ENCODE data around the gene PCDHA7.
"Not testable (repeated sequence)": the region's sequence is repeated elsewhere in the genome, so short reads cannot be mapped to it uniquely, and the experiment has no call there.

The PCDHA7 gene, protein sequence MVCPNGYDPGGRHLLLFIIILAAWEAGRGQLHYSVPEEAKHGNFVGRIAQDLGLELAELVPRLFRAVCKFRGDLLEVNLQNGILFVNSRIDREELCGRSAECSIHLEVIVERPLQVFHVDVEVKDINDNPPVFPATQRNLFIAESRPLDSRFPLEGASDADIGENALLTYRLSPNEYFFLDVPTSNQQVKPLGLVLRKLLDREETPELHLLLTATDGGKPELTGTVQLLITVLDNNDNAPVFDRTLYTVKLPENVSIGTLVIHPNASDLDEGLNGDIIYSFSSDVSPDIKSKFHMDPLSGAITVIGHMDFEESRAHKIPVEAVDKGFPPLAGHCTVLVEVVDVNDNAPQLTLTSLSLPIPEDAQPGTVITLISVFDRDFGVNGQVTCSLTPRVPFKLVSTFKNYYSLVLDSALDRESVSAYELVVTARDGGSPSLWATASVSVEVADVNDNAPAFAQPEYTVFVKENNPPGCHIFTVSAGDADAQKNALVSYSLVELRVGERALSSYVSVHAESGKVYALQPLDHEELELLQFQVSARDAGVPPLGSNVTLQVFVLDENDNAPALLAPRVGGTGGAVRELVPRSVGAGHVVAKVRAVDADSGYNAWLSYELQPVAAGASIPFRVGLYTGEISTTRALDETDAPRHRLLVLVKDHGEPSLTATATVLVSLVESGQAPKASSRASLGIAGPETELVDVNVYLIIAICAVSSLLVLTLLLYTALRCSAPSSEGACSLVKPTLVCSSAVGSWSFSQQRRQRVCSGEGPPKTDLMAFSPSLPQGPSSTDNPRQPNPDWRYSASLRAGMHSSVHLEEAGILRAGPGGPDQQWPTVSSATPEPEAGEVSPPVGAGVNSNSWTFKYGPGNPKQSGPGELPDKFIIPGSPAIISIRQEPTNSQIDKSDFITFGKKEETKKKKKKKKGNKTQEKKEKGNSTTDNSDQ

DNA sequence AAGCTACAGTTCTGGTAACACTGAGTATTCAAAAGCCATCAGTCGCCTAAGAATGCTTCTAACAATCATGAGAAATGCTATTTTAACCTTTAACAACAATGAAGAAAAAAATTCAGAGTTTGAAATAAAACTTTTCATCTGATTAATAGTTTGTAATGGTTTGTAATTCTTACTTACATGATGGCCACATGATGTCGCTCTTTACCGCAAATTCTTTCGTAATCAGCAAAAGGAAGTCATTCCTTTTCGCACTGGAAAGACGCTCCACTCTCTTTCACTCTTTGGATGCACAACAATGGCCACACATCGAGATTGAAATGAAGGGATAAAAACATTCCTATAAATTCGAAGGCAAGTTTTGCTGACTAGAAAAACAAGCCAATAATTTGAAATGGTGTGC, at the start of gene PCDHA7:
Gene PCDHA7, plus strand, starts transcription at position 277 of the 400 bp plus-strand sequence. Its CDS starts 115 bp downstream, at position 392.
- no peak for DNase-seq

DNA sequence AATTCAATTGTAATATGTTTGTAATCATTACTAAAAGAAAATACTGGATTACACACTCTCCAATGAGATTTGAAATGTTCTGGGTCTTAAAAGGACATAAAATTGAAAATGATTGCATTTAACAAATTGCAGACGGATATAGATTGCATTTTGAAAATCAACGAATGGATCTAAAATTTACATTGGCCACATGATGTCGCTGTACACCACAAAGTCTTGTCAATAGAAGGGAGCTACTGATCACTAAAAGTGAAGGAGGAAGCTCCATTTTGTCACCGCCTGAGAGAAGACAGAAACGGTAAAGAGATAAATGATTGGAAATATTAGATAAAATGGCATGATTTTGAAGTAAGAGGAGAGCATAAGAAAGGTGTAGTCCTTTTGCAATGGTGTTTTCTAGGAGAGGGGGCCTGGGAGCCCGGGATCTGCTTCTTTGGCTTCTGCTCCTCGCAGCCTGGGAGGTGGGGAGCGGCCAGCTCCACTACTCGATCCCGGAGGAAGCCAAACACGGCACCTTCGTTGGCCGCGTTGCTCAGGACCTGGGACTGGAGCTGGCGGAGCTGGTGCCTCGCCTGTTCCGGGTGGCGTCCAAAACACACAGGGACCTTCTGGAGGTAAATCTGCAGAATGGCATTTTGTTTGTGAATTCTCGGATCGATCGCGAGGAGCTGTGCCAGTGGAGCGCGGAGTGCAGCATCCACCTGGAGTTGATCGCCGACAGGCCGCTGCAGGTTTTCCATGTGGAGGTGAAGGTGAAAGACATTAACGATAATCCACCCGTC, 48.0 kb upstream of the PCDHA7 start, which contains the start of gene PCDHA1:
Gene PCDHA1, plus strand, starts transcription at position 236 of the 782 bp plus-strand sequence.
- no peak for DNase-seq

DNA sequence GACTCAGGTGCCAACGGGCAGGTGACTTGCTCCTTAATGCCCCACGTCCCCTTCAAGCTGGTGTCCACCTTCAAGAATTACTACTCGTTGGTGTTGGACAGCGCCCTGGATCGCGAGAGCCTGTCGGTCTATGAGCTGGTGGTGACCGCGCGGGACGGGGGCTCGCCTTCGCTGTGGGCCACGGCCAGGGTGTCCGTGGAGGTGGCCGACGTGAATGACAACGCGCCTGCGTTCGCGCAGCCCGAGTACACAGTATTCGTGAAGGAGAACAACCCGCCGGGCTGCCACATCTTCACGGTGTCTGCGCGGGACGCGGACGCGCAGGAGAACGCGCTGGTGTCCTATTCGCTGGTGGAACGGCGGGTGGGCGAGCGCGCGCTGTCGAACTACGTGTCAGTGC, 46.6 kb upstream of the PCDHA7 start:
- DNase-seq = not testable (repeated sequence)

DNA sequence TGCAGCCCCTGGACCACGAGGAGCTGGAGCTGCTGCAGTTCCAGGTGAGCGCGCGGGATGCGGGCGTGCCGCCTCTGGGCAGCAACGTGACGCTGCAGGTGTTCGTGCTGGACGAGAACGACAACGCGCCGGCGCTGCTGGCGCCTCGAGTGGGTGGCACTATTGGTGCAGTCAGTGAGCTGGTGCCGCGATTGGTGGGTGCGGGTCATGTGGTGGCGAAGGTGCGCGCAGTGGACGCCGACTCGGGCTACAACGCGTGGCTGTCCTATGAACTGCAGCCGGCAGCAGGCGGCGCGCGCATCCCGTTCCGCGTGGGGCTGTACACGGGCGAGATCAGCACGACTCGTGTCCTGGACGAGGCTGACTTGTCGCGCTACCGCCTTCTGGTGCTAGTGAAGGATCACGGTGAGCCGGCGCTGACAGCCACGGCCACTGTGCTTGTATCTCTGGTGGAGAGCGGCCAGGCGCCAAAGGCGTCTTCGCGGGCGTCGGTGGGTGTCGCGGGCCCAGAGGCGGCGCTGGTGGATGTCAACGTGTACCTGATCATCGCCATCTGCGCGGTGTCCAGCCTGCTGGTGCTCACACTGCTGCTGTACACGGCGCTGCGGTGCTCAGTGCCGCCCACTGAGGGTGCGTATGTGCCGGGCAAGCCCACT, 46.1 kb upstream of the PCDHA7 start:
- not testable (repeated sequence) for DNase-seq

DNA sequence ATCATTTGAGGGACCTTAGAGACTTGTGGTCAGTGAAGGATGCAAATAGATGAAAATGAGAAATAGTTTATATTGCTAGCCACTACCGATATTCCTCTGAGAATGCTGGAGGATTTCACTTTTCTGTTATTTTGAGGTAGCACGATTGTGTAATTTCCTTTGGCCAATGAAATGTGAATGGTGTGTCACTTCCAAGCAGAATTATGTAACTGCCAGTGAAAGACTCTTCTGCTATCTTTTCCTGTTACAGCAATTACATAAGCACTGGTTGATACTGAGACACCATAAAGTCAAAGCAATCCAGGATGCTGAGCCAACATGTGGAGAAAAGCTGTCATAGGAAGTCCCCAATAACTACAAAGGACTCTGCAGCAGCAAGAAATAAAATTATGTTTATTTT, 43.0 kb upstream of the PCDHA7 start:
- DNase-seq = no peak

DNA sequence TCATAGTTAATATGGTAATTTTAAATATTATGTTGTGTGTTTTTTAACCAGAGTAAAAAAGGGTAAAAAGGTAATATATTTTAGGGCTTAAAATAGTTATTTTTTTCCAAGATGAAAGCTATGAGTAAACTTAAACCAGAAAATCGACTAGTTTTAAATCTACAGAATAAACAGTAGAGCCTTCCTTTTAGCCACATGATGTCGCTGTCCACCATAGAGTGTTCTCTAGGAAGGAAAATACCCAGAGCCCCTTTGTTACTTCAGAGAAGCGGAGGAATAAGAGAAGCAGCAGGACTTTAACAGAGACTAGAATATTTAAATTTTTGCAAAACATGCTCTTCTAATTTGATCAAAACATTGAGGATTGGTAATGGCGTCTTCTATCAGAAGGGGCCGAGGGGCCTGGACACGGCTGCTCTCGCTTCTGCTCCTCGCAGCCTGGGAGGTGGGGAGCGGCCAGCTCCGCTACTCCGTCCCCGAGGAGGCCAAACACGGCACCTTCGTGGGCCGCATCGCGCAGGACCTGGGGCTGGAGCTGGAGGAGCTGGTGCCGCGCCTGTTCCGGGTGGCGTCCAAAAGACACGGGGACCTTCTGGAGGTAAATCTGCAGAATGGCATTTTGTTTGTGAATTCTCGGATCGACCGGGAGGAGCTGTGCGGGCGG, 39.3 kb upstream of the PCDHA7 start, which contains the start of gene PCDHA2:
Gene PCDHA2, plus strand, starts transcription at position 258 of the 664 bp plus-strand sequence.
- no peak for DNase-seq

DNA sequence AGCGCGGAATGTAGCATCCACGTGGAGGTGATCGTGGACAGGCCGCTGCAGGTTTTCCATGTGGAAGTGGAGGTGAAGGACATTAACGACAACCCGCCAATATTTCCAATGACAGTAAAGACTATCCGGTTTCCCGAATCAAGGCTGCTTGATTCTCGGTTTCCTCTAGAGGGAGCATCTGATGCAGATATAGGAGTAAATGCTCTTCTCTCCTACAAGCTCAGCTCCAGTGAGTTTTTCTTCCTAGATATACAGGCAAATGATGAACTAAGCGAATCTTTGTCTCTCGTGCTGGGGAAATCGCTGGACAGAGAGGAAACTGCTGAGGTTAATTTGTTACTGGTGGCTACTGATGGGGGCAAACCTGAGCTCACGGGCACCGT, 38.8 kb upstream of the PCDHA7 start:
- no peak for DNase-seq

DNA sequence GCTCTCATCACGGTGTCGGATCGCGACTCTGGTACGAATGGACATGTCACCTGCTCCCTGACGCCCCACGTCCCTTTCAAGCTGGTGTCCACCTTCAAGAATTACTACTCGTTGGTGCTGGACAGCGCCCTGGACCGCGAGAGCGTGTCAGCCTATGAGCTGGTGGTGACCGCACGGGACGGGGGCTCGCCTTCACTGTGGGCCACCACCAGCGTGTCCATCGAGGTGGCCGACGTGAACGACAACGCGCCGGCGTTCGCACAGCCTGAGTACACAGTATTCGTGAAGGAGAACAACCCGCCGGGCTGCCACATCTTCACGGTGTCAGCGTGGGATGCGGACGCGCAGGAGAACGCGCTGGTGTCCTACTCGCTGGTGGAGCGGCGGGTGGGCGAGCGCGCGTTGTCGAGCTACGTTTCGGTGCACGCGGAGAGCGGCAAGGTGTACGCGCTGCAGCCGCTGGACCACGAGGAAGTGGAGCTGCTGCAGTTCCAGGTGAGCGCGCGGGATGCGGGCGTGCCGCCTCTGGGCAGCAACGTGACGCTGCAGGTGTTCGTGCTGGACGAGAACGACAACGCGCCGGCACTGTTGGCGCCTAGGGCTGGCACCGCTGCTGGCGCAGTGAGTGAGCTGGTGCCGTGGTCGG, 37.9 kb upstream of the PCDHA7 start:
- not testable (repeated sequence) for DNase-seq

DNA sequence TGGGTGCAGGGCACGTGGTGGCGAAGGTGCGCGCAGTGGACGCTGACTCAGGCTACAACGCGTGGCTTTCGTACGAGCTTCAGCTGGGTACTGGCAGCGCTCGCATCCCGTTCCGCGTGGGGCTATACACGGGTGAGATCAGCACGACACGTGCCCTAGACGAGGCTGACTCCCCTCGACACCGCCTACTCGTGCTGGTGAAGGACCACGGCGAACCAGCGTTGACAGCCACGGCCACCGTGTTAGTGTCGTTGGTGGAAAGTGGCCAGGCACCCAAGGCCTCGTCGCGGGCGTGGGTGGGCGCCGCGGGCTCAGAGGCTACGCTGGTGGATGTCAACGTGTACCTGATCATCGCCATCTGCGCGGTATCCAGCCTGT, 37.4 kb upstream of the PCDHA7 start:
- no peak for DNase-seq

DNA sequence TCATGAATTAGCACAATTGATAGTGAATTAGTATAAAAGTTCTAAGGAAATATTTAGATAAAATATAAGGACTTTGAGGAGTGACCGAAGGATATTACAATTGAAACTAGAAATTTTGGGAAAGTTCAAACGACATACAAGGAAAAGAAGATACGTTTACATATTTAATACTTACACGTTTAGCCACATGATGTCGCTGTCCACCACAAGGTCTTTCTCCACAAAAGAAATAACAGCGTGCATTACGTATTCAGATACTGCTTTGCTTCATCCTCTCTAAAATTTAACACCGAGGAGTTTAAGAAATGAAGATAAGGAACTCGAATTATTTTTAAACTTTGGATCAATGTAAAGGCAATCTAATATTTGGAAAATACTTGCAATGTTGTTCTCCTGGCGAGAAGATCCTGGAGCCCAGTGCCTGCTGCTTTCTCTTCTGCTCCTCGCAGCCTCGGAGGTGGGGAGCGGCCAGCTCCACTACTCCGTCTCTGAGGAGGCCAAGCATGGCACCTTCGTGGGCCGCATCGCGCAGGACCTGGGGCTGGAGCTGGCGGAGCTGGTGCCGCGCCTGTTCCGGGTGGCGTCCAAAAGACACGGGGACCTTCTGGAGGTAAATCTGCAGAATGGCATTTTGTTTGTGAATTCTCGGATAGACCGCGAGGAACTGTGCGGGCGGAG, 33.1 kb upstream of the PCDHA7 start, which contains the start of gene PCDHA3:
Gene PCDHA3, plus strand, starts transcription at position 242 of the 678 bp plus-strand sequence.
- DNase-seq = no peak

DNA sequence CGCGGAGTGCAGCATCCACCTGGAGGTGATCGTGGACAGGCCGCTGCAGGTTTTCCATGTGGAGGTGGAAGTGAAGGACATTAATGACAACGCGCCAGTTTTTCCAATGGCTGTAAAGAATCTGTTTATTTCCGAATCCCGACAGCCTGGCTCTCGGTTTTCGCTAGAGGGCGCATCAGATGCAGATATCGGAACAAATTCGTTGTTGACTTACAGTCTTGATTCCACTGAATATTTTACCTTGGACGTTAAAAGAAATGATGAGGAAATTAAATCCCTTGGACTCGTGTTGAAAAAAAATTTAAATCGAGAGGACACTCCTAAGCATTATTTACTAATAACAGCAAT, 32.6 kb upstream of the PCDHA7 start:
- no peak for DNase-seq

DNA sequence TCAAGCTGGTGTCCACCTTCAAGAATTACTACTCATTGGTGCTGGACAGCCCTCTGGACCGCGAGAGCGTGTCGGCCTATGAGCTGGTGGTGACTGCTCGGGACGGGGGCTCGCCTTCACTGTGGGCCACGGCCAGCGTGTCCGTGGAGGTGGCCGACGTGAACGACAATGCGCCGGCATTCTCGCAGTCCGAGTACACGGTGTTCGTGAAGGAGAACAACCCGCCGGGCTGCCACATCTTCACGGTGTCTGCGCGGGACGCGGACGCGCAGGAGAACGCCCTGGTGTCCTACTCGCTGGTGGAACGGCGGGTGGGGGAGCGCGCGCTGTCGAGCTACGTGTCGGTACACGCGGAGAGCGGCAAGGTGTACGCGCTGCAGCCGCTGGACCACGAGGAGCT, 31.7 kb upstream of the PCDHA7 start:
- DNase-seq = not testable (repeated sequence)

DNA sequence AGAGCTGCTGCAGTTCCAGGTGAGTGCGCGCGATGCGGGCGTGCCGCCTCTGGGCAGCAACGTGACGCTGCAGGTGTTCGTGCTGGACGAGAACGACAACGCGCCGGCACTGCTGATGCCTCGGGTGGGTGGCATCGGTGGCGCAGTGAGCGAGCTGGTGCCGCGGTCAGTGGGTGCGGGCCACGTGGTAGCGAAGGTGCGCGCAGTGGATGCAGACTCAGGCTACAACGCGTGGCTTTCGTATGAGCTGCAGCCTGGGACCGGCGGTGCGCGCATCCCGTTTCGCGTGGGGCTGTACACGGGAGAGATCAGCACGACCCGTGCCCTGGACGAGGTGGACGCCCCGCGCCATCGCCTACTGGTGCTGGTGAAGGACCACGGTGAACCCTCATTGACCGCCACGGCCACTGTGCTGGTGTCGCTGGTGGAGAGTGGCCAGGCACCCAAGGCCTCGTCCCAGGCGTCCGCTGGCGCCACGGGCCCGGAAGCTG, 31.2 kb upstream of the PCDHA7 start:
- DNase-seq = no peak

DNA sequence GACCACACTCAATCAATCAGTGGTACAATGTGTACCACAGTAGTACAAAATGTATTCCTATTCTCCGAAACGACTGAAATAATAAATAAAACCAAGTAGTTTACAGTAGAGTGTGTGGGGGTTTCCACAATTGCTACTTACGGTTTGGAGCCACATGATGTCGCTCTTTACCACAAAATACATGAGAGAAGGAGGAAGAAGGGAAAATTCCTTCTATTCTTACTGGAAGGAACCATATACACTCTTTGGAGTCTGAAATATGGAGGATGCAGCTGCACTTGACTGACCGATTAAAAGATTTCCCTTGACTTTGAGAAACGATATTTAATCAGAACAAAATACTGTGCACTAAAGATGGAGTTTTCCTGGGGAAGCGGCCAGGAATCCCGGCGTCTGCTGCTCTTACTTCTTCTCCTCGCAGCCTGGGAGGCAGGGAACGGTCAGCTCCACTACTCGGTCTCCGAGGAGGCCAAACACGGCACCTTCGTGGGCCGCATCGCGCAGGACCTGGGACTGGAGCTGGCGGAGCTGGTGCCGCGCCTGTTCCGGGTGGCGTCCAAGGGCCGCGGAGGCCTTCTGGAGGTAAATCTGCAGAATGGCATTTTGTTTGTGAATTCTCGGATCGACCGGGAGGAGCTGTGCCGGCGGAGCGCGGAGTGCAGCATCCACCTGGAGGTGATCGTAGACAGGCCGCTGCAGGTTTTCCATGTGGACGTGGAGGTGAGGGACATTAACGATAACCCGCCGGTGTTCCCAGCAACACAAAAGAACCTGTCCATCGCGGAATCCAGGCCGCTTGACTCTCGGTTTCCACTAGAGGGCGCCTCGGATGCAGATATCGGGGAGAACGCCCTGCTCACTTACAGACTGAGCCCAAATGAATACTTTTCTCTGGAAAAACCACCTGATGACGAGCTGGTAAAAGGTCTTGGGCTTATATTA, 27.0 kb upstream of the PCDHA7 start, which contains the start of gene PCDHA4:
Gene PCDHA4, plus strand, starts transcription at position 235 of the 942 bp plus-strand sequence.
- no peak for DNase-seq

DNA sequence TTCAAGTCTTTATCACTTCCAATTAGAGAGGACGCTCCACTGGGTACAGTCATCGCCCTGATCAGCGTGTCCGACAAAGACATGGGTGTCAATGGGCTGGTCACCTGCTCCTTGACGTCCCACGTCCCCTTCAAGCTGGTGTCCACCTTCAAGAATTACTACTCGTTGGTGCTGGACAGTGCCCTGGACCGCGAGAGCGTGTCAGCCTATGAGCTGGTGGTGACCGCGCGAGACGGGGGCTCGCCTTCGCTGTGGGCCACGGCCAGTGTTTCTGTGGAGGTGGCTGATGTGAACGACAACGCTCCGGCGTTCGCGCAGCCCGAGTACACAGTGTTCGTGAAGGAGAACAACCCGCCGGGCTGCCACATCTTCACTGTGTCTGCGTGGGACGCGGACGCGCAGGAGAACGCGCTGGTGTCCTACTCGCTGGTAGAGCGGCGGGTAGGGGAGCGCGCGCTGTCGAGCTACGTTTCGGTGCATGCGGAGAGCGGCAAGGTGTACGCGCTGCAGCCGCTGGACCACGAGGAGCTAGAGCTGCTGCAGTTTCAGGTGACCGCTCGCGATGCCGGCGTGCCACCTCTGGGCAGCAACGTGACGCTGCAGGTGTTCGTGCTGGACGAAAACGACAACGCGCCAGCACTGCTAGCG, 25.7 kb upstream of the PCDHA7 start:
- DNase-seq = not testable (repeated sequence)

DNA sequence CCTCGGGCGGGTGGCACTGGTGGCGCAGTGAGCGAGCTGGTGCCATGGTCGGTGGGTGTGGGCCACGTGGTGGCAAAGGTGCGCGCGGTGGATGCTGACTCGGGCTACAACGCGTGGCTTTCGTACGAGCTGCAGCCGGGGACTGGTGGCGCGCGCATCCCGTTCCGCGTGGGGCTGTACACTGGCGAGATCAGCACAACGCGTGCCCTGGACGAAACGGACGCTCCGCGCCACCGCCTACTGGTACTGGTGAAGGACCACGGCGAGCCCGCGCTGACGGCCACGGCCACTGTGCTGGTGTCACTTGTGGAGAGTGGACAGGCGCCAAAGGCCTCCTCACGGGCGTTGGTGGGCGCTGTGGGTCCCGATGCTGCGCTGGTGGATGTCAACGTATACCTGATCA, 25.2 kb upstream of the PCDHA7 start:
- no peak for DNase-seq

DNA sequence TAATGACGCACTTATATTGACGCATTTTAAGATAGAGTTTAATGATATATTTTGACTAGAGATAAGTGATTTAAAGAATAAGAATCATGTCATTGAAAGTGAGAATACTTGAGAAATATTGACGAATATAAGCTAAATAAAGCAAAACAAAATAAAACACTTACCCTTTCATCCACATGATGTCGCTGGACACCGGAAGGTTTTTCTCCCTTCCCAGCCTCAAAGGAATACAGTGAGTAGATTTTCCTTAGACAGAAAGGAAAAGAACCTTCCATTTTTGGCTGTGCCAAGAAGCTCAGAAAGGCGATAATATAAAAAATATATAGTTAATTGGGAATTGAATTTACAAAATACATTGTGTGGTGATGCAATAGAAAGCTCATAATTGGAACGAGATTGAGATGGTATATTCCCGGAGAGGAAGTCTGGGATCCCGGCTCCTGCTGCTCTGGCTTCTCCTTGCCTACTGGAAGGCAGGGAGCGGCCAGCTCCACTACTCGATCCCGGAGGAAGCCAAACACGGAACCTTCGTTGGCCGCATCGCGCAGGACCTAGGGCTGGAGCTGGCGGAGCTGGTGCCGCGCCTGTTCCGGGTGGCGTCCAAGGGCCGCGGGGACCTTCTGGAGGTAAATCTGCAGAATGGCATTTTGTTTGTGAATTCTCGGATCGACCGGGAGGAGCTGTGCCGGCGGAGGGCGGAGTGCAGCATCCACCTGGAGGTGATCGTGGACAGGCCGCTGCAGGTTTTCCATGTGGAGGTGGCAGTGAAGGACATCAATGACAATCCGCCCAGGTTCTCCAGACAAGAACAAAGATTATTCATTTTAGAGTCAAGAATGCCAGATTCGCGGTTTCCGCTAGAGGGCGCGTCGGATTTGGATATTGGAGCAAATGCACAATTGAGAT, 12.4 kb upstream of the PCDHA7 start, which contains the start of gene PCDHA5:
Gene PCDHA5, plus strand, starts transcription at position 239 of the 906 bp plus-strand sequence.
- no peak for DNase-seq
